Fibroblast of lung (primary cell): ENCODE measurements around the gene REXO5. TPM values are rescaled to one million over a fixed set of nuclear protein-coding genes. Genes with fewer than 3 reads are reported as not detected.

ENCODE experiments used
- DNase-seq, 2 donors: peaks; one replicate each; pipeline versions ENCODE4 v3.0.0 to v3.0.0-alpha.2; 2010; ENCODE audit warnings: low read depth in 2 of 2
- H2AFZ ChIP-seq: 2 replicates; pipeline ENCODE4 v1.5.1; 2012; ENCODE audit warnings: low read length, control low read depth, inconsistent platforms
- H3K27ac ChIP-seq: 2 replicates; pipeline ENCODE4 v1.5.1; 2011; ENCODE audit warnings: low read length, control low read depth; ENCODE audit not compliant: insufficient read depth
- H3K27me3 ChIP-seq: 2 replicates; pipeline ENCODE4 v1.5.1; 2011; ENCODE audit warnings: mild to moderate bottlenecking, low read length; ENCODE audit not compliant: control insufficient read depth, insufficient read depth
- H3K36me3 ChIP-seq: 2 replicates; pipeline ENCODE4 v1.5.1; 2011; ENCODE audit warnings: low read length; ENCODE audit not compliant: control insufficient read depth, insufficient read depth
- H3K4me1 ChIP-seq: 2 replicates; pipeline ENCODE4 v1.5.1; 2011; ENCODE audit warnings: low read length; ENCODE audit not compliant: control insufficient read depth, insufficient read depth; ENCODE audit errors: extremely low read depth
- H3K4me2 ChIP-seq: 2 replicates; pipeline ENCODE4 v1.5.1; 2011; ENCODE audit warnings: low read length, control low read depth; ENCODE audit not compliant: insufficient read depth; ENCODE audit errors: extremely low read depth
- H3K4me3 ChIP-seq, 4 experiments: fragments of 200-600 bp in 1 of 4; sonication (generic) in 1 of 4; replicated peaks in 1 of 4; 2 replicates each; pipeline ENCODE4 v1.5.1; 2011 to 2016; ENCODE audit warnings: low read length in 4 of 4, low read depth in 3 of 4, mild to moderate bottlenecking in 3 of 4, control low read depth in 2 of 4, inconsistent platforms in 1 of 4, mixed read lengths in 1 of 4; ENCODE audit not compliant: insufficient read depth in 1 of 4; ENCODE audit errors: control extremely low read depth in 1 of 4
- H3K79me2 ChIP-seq: 2 replicates; pipeline ENCODE4 v1.5.1; 2012; ENCODE audit warnings: mild to moderate bottlenecking, low read length, inconsistent platforms; ENCODE audit not compliant: control insufficient read depth, insufficient read depth
- H3K9ac ChIP-seq: 2 replicates; pipeline ENCODE4 v1.5.1; 2011; ENCODE audit warnings: mild to moderate bottlenecking, low read length, control low read depth; ENCODE audit not compliant: insufficient read depth
- H3K9me3 ChIP-seq: 2 replicates; pipeline ENCODE4 v1.5.1; 2012; ENCODE audit warnings: low read depth, low read length; ENCODE audit not compliant: control insufficient read depth, insufficient read depth
- H4K20me1 ChIP-seq: 2 replicates; pipeline ENCODE4 v1.5.1; 2011; ENCODE audit warnings: low read length; ENCODE audit not compliant: control insufficient read depth, insufficient read depth; ENCODE audit errors: extremely low read depth
- CTCF ChIP-seq, 2 donors: IDR thresholded peaks in 1 of 2; conservative IDR thresholded peaks in 1 of 2; 1 replicate in 1 of 2; 2 replicates in 1 of 2; pipeline ENCODE4 v1.5.1; 2011 to 2012; ENCODE audit warnings: low read length in 2 of 2, control low read depth in 1 of 2, inconsistent platforms in 1 of 2, low read depth in 1 of 2, mild to moderate bottlenecking in 1 of 2
- EZH2 ChIP-seq: IDR thresholded peaks from 2 replicates; pipeline ENCODE4 v1.5.1; 2012; ENCODE audit warnings: low read length, control low read depth, mild to moderate bottlenecking; ENCODE audit errors: missing control alignments
- polyA plus RNA-seq, 2 donors: library from polyadenylated mRNA; depleted of rRNA in 1 of 2; stranded (reverse) in 1 of 2; unstranded in 1 of 2; fragments of >200 nt; gene quantifications; 2 replicates each; pipeline ENCODE4 v1.2.1, GENCODE V29; 2011 to 2012; ENCODE audit warnings: missing spikeins in 1 of 2
- total RNA-seq: library from RNA; depleted of rRNA; stranded (reverse); fragments of >200 nt; gene quantifications from 2 replicates; pipeline ENCODE4 v1.2.1, GENCODE V29; 2014

REXO5 gene
- total and polyA plus RNA-seq, 2 donors (not counting 1 experiment from before 2014, with no cell fraction given), result 5.6 to 9.1 TPM

DNA sequence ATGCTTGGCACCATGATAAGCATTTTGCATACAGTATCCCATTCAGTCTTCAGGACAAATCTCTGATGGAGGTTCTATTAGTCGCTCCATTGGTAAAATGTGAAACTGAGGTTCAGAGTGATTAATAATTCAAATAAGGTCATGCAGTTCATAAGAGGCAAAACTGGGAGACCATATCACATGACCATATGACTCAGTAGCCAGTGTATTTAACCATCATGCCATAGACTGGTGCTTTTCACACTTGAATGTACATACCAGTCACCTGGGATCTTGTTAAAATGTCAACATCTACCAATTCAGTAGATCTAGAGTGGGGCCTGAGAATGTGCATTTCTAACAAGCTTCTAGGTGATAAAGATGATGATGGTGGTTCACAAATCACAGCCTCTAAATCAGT, 38.2 kb upstream of the REXO5 start:
- no peak for DNase-seq
- TF ChIP-seq EZH2, result no peak
- no peak for TF ChIP-seq CTCF (conservative IDR thresholded peaks at IDR 0.05 in 1 of 2, IDR thresholded peaks at IDR 0.05 in 1 of 2; ENCODE audit: low read depth in 1 of 2, low read length in 2 of 2)
- Histone ChIP-seq H4K20me1 (no peaks in the 10 kb centered on the region), H3K4me3 (no peak overlapping the region), H3K27ac (no peak overlapping the region), H3K27me3 (no peaks in the 10 kb centered on the region), H3K4me2 (no peak overlapping the region), H3K9ac (no peak overlapping the region), H3K79me2 (no peaks in the 10 kb centered on the region), H3K36me3 (no peaks in the 10 kb centered on the region), H2AFZ (no peak overlapping the region), H3K9me3 (no peaks in the 10 kb centered on the region), H3K4me1 (no peaks in the 10 kb centered on the region)

GRCh38 chr16:20768818-20769217, 37.5 kb upstream of the REXO5 start:
- Histone ChIP-seq H3K27ac (no peak overlapping the region), H3K79me2 (no peaks in the 10 kb centered on the region), H2AFZ (no peak overlapping the region), H3K36me3 (no peaks in the 10 kb centered on the region), H4K20me1 (no peaks in the 10 kb centered on the region), H3K4me3 (no peak overlapping the region), H3K4me2 (no peak overlapping the region), H3K4me1 (no peaks in the 10 kb centered on the region), H3K9me3 (no peaks in the 10 kb centered on the region), H3K9ac (no peak overlapping the region), H3K27me3 (no peaks in the 10 kb centered on the region)
- TF ChIP-seq EZH2, result no peak
- no peak for TF ChIP-seq CTCF (conservative IDR thresholded peaks at IDR 0.05 in 1 of 2, IDR thresholded peaks at IDR 0.05 in 1 of 2; ENCODE audit: low read depth in 1 of 2, low read length in 2 of 2)
- no peak for DNase-seq

DNA sequence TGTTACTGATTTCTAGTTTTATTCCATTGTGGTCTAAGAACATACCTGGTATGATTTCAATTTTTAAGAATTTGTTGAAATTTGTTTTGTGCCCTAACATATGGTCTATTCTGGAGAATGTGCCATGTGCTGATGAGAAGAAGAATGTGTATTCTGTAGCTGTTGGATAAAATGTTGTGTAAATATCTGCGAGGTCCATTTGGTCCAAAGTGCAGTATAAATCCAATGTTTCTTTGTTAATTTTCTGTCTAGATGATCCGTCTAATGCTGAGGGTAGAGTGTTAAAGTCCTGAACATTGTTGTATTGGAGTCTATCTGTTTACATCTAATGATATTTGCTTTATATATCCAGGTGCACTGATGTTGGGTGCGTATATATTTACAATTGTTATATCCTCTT, 32.6 kb upstream of the REXO5 start:
- H4K20me1 ChIP-seq, result no peaks in the 10 kb centered on the region
- no peak for TF ChIP-seq EZH2
- no peak for TF ChIP-seq CTCF (conservative IDR thresholded peaks at IDR 0.05 in 1 of 2, IDR thresholded peaks at IDR 0.05 in 1 of 2; ENCODE audit: low read depth in 1 of 2, low read length in 2 of 2)
- H3K9ac ChIP-seq, result no peak overlapping the region

More for the DNA sequence above, 32.6 kb upstream of the REXO5 start:
- Histone ChIP-seq H3K4me3 (no peak overlapping the region), H3K4me2 (no peak overlapping the region), H3K79me2 (no peaks in the 10 kb centered on the region), H3K9me3 (no peaks in the 10 kb centered on the region), H3K27me3 (no peaks in the 10 kb centered on the region), H2AFZ (no peak overlapping the region), H3K27ac (no peak overlapping the region), H3K4me1 (no peaks in the 10 kb centered on the region), H3K36me3 (no peaks in the 10 kb centered on the region)
- no peak for DNase-seq
